Activated T-helper 9 cell treated with anti-CD3 and anti-CD28 coated beads, Interleukin-2, amount 50 U/mL, for 16 hours (primary cell): ENCODE results near the gene FBXW4.
"Not testable (repeated sequence)": the region's sequence is repeated elsewhere in the genome, so short reads cannot be mapped to it uniquely, and the experiment has no call there.

Experiments
- DNase-seq: peaks from one replicate; pipeline ENCODE4 v3.0.0-alpha.2; 2020; ENCODE audit warnings: low read depth

The FBXW4 gene

DNA sequence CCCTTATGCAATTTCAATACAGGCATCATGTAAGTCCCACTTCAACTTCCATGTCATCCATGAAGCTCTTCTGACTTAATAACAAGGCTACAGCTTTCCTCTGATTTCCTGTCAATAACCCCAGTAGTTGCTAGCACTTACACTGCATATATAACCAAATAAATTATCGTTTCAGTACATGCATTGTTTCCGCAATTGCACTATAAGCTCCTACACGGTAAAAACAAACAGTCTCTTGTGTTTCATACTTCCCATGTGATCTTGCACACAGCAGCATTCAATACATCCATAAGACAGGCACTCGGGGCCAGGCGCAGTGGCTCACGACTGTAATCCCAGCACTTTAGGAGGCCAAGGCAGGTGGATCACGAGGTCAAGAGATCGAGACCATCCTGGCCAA, 41.4 kb downstream of the FBXW4 start:
- no peak for DNase-seq

DNA sequence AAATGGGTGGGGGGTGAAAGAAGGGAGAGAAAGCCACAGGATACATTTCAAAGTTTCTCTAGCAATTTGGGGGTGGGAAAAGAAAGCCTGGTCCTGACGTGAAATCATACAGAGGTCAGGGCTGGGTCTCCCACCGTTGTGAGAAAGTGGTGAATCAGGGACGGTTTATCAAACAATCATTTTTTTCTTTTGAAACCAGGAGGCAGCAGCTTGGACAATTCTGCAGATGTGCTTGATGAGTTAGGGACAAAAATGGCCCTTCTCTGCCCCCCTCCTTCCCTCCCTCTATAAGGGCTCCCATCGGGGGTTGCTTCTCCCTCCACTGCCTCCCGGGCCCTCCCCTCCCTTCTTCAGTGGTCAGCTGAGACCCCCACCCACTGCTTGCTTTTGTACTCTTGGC, 43.6 kb downstream of the FBXW4 start:
- no peak for DNase-seq

DNA sequence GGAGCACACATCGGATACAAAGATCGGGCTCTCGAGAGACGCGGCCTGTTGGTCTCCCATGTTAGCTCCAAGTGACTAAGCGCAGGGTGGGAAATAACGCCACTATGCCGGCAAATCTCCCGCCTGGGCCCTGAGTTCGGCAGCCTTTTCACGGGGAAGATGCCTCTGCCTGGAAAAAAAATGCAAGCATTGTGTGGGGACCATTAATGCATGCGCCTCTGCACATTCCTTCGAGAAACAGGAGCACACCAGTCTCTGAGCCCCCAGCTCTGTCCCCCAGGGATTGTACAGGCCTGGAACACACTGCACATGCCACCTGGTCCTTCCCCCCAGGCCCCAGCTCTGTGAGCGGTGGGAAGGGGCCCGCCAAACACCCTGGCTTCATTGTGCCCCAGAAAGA, 44.1 kb downstream of the FBXW4 start:
- no peak for DNase-seq

DNA sequence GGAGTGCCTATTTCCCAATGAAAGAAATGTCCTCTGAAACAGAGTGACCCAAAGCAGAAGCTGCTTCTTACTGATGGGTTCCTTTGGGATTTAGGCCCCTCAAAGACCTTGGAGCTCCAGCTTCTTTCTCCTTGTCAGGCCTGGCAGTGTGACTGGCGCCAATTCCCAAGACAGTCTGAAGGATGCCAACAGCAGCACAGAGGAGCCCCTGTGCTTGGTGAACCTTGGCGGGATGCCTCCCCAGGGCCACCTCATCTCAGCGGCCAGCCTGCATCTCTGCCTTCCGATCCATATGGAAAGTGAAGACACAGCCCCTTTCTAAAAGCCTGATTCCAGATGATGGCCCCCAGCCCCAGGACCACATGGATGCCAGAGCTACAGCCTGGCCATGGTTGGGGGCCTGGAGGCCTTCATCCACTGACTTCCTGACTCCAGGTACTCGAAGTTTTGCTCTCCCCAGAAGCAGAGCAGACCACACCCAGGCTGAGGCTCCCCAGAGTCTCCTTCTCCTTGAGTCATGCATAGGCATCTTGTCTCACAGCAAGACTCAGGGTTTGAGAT, 45.4 kb downstream of the FBXW4 start:
- no peak for DNase-seq

GRCh38 chr10:101647255-101647654, 47.7 kb downstream of the FBXW4 start:
- no peak for DNase-seq

DNA sequence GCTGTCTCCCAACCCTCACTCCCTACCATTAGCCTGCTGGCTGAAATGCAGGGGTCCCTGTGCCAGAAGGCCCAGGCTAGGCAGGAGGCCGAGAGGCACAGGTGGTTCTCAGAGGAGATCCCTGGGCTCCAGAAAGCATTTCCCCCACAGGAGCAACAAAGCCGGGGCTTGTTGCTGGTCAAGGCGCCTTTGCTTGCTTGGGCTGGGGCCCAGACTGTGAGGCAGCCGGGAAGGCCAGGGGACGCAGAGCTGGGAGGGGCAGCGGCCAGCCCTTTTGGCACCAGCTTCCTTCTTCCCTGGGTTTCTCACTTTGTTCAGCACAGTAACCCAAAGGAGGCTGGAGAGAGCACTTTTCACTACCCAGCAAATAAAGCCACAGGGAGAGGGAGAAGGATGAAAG, 48.6 kb downstream of the FBXW4 start:
- no peak for DNase-seq

DNA sequence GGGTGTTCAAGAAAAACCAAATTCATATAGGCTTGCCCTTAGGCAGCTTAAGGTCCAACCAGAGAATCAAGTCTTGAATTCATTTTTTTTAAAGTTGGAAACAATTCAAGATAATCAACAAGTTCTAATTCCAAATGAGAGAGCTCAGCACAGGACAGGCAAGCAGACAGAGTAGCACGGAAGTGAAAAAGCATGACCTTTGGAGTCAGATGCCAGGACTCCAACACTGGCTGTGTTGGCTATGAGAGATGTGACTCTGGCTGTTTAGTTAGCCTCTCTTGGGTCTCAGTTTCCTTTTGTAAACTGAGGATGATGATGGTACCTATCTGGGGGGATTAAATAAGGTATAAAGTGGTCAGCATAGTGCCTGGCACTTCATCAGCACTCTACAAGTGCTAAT, 49.3 kb downstream of the FBXW4 start:
- no peak for DNase-seq

DNA sequence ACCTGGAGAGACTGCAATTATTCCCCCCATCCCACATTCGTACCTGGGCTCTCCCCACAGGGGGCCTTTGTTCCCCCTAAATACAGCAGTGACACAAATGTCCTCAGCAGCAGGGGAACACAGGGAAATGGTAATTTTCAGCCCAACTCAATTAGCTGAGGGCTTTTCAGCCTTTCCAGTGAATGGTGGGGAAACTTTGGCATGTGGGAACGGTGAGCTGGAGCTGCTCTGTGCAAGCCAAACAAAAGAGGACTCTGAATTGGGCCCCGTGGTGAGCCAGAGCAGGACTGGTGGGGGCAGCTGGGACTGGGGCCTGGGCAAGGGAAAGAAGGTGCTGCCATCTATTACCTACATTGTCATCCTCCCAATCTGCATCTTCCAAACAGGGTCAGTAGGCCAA, 51.0 kb downstream of the FBXW4 start:
- no peak for DNase-seq

DNA sequence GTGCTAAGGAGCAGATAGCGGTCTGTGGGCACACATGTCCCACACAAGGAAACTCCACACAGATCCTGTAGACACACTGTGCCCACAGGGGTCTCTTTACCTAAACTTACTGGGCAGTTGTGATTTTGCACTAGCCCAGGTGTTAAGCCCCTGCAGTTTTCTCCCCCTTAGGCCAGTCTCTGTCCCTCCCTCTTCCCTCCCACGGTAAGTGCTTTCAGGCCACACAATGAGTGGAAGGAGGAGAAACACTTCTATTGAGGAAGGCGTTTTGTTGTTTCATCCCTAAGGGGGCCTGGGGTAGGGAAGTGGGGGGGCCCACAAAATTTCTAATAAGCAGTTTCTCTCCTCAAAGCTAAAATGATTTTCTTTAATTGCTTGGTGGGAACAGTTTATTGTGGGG, 51.4 kb downstream of the FBXW4 start:
- DNase-seq = no peak

- no peak for DNase-seq
These were observed 55.6 kb downstream of the FBXW4 start for GRCh38 chr10:101639141-101639900.

DNA sequence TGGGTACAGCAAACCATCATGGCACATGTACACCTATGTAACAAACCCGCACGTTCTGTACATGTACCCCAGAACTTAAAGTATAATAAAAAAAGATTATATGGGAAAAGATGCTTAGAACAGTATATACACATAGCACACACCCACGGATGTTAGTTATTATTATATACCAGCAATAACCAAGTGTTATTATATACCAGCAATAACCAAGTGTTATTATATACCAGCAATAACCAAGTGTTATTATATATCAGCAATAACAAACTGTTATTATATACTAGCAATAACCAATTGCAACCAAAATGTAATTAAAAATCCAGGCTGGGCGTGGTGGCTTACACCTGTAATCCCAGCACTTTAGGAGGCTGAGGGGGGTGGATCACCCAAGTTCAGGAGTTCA, 61.5 kb downstream of the FBXW4 start:
- DNase-seq = not testable (repeated sequence)

DNA sequence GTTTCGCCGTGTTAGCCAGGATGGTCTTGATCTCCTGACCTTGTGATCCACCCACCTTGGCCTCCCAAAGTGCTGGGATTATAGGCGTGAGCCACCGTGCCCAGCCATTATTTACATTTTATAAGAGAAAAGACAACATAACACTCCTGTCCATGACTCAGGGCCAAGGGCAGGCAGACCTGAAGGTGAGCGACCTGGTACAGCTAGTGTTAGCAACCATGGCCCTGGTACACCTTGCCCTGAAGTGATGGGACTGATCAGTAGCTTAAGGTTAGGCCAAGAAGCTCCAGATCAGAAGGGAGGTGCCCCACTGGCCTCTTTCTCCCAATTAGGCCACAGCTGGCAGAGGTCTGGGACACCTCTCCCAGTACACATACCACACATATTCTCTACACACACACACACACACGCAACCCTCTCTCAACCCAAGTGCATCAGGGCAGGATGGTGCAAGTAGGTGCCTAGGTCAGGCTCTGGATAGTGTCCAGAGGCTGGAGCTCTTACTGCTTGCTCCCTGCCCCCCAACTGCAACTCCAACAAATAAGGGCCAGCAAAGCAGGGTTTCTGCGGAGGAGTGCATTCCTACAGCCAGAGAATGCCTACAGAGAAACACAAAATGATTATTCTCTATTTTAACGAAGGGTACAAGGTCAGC, 63.0 kb downstream of the FBXW4 start:
- DNase-seq = no peak

DNA sequence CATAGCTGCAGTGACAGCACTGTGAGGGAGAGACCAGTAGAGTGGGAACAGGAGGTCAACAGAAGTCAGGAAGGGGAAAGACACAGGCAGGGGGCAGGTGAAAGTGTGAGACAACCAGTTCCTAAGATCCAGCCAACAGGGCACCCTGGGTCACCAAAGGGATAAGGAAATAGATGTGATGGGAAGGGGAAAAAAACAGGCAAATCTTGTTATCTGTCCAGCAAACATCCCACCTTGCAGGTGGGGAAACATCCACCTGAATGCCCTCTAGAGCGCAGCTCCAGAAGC, 64.4 kb downstream of the FBXW4 start:
- DNase-seq = no peak

- DNase-seq = no peak
These were observed 64.9 kb downstream of the FBXW4 start for GRCh38 chr10:101629837-101630632.

GRCh38 chr10:101625821-101626412, 69.1 kb downstream of the FBXW4 start:
- DNase-seq = no peak

DNA sequence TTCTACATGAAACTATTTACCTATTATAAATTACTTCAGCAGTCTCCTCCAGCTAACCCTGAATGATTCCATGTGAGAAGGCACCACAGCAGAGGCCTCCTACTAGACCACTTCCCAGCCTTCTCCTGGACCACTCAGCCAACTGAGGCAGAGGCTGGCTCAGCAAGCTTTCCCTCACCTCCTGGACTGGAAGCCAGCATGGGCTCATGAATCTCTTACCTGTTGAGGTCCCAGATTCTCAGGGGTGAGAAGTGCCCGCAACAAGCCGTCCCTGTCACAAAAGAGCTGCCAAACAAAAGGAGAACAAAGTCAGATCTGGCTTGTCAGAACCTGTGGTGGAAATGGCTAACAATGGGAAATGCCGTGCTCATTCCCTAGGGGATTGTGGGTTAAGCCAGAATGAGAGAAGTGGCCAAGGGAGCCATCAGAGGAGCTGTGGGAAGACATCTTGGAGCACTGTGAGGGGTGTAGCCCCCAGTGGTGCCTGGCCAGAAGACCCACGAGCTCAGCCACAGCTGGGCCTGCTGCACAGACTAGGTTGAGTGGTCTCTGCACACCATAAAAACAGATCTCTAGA, 70.4 kb downstream of the FBXW4 start:
- DNase-seq = no peak

DNA sequence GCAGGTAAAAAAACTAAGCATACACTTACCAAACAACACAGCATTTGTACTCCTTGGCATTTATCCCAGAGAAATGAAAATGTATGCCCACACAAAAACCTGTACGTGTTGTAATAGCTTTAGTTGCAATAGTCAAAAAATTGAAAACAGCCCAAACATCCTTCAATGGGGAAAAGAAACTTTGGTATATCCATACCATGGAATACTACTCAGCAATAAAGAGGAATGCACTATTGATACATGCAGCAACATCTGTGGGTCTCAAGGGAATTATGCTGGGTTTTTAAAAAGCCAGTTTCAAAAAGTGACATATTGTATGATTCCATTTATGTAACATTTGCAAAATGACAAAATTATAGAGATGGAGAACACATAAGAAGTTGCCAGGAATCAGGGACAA, 71.4 kb downstream of the FBXW4 start:
- DNase-seq = no peak

DNA sequence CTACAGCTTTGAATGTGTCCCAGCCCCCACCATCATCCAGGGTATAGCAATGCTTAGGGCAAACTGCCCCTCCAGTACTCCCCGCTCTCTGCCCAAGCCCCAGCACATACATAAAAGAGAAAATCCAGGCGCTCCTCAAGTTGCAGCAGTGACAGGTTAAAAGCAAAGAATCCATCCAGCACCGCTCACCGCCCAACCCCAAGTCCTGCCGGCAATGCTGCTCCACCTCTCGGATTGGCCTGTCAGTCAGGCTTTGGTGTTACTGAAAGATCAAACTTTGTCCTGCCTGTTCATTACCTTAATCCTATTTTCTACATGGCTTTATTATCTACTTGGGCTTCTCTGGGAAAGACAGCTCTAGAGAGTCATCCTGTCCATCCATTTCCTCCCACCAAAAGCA, 75.0 kb downstream of the FBXW4 start:
- no peak for DNase-seq

DNA sequence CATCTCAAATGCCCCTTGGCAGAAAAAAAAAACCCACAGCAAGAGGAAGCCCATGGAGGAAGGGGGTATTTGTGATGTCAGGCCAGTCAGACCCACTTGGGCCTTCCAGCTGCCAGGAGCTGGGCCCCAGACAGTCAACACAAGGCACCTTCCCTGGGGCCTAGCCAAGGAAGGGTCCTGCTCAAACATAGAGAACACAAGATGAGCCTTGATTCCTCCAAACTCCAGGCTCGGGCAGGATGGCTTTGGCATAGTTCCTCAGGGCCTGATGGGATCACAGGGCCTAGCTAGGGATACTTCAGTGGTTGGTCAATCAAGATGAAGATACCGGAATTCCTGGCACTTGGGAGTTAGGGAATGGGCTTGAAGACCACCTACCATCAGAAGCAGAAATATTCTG, 76.1 kb downstream of the FBXW4 start:
- no peak for DNase-seq

GRCh38 chr10:101617824-101618568, 77.0 kb downstream of the FBXW4 start:
- no peak for DNase-seq

- no peak for DNase-seq
These were observed 77.7 kb downstream of the FBXW4 start for GRCh38 chr10:101617102-101617823.
